OCI-LY1 (cell line): ENCODE measurements around the gene WSCD2.

ENCODE experiments used
- H2AFZ ChIP-seq: fragments of 200-600 bp; sonication (generic), shearing (Covaris generic); 2 replicates; pipeline ENCODE4 v1.6.0; 2014; ENCODE audit warnings: antibody characterized with exemption, mild to moderate bottlenecking, low read length
- H3F3A ChIP-seq: fragments of 200-600 bp; sonication (generic), shearing (Covaris generic); 2 replicates; pipeline ENCODE4 v1.6.0; 2014; ENCODE audit warnings: mild to moderate bottlenecking, antibody characterized with exemption, low read length, moderate library complexity; ENCODE audit not compliant: insufficient read depth
- H3K27ac ChIP-seq: fragments of 200-600 bp; sonication (generic); 2 replicates; pipeline ENCODE4 v1.5.1; 2014; ENCODE audit warnings: low read length, mixed run types, mild to moderate bottlenecking, low read depth; ENCODE audit not compliant: poor library complexity, severe bottlenecking
- H3K27me3 ChIP-seq: fragments of 200-600 bp; sonication (generic); 2 replicates; pipeline ENCODE4 v1.6.0; 2014; ENCODE audit warnings: antibody characterized with exemption, mild to moderate bottlenecking, low read length, moderate library complexity; ENCODE audit not compliant: insufficient read depth
- H3K36me3 ChIP-seq: fragments of 200-600 bp; sonication (generic); 2 replicates; pipeline ENCODE4 v1.6.1; 2014; ENCODE audit warnings: mild to moderate bottlenecking, antibody characterized with exemption, low read length, moderate library complexity, mixed read lengths; ENCODE audit not compliant: insufficient read depth
- H3K4me1 ChIP-seq: fragments of 200-600 bp; sonication (generic); 2 replicates; pipeline ENCODE4 v1.5.1; 2014; ENCODE audit warnings: mild to moderate bottlenecking, low read length, moderate library complexity; ENCODE audit not compliant: insufficient read depth, severe bottlenecking
- H3K4me2 ChIP-seq: fragments of 200-600 bp; sonication (generic), shearing (Covaris generic); 2 replicates; pipeline ENCODE4 v1.6.1; 2014; ENCODE audit warnings: low read length
- H3K4me3 ChIP-seq: fragments of 200-600 bp; sonication (generic); 2 replicates; pipeline ENCODE4 v1.5.1; 2014; ENCODE audit warnings: low read length, low read depth, mild to moderate bottlenecking, mixed read lengths; ENCODE audit not compliant: poor library complexity, severe bottlenecking
- H3K79me2 ChIP-seq: fragments of 200-600 bp; shearing (Covaris generic); 2 replicates; pipeline ENCODE4 v1.6.1; 2016; ENCODE audit warnings: mixed run types, low read length, mixed read lengths; ENCODE audit not compliant: insufficient read depth
- H3K9ac ChIP-seq: fragments of 200-600 bp; sonication (generic), shearing (Covaris generic); 2 replicates; pipeline ENCODE4 v1.6.1; 2014; ENCODE audit warnings: mild to moderate bottlenecking, low read length, mixed read lengths
- H3K9me2 ChIP-seq: fragments of 200-600 bp; sonication (generic), shearing (Covaris generic); 2 replicates; pipeline ENCODE4 v1.6.1; 2014; ENCODE audit warnings: low read depth, mild to moderate bottlenecking, low read length, mixed read lengths
- H3K9me3 ChIP-seq: fragments of 200-600 bp; shearing (Covaris generic); 2 replicates; pipeline ENCODE4 v1.6.1; 2014; ENCODE audit warnings: low read length, mixed read lengths
- H4K20me1 ChIP-seq: fragments of 200-600 bp; sonication (generic), shearing (Covaris generic); 2 replicates; pipeline ENCODE4 v1.6.0; 2016; ENCODE audit warnings: mild to moderate bottlenecking, low read length; ENCODE audit not compliant: insufficient read depth
- CTCF ChIP-seq: fragments of 200-600 bp; sonication (generic), shearing (Covaris generic); IDR thresholded peaks from 2 replicates; pipeline ENCODE4 v1.5.1; 2017; ENCODE audit warnings: mild to moderate bottlenecking, antibody characterized with exemption, low read length, moderate library complexity, mixed read lengths
- EZH2 ChIP-seq: fragments of 200-600 bp; sonication (generic), shearing (Covaris generic); IDR thresholded peaks from 2 replicates; pipeline ENCODE4 v1.8.0; 2017; ENCODE audit warnings: borderline replicate concordance, mixed run types, mild to moderate bottlenecking, antibody characterized with exemption, low read length, moderate library complexity, mixed read lengths

WSCD2 gene

GRCh38 chr12:108116699-108117098, 12.4 kb upstream of the WSCD2 start:
- H3K9ac ChIP-seq, result no peak overlapping the region
- H3K4me3 ChIP-seq, result no peak overlapping the region
- H3K4me2 ChIP-seq, result no peak overlapping the region
- no peak for TF ChIP-seq CTCF
- TF ChIP-seq EZH2, result no peak
- H3K4me1 ChIP-seq, result no peaks in the 10 kb centered on the region
- no peak overlapping the region for H2AFZ ChIP-seq
- H3K9me2 ChIP-seq, result no peaks in the 10 kb centered on the region
- no peaks in the 10 kb centered on the region for H3F3A ChIP-seq
- H3K27me3 ChIP-seq, result no peaks in the 10 kb centered on the region
- no peaks in the 10 kb centered on the region for H3K79me2 ChIP-seq
- no peak overlapping the region for H3K27ac ChIP-seq
- H3K36me3 ChIP-seq, result no peaks in the 10 kb centered on the region
- H3K9me3 ChIP-seq, result no peaks in the 10 kb centered on the region
- no peaks in the 10 kb centered on the region for H4K20me1 ChIP-seq

GRCh38 chr12:108117163-108117849, 11.8 kb upstream of the WSCD2 start:
- Histone ChIP-seq H3K9me2 (no peaks in the 10 kb centered on the region), H3K4me2 (no peak overlapping the region), H3K9me3 (no peaks in the 10 kb centered on the region), H3K9ac (no peak overlapping the region), H4K20me1 (no peaks in the 10 kb centered on the region), H3K36me3 (no peaks in the 10 kb centered on the region), H3F3A (no peaks in the 10 kb centered on the region), H3K27ac (no peak overlapping the region), H3K4me1 (no peaks in the 10 kb centered on the region), H3K79me2 (no peaks in the 10 kb centered on the region), H2AFZ (no peak overlapping the region), H3K27me3 (no peaks in the 10 kb centered on the region), H3K4me3 (no peak overlapping the region)
- TF ChIP-seq EZH2, result no peak
- no peak for TF ChIP-seq CTCF

- TF ChIP-seq EZH2 (no peak), CTCF (no peak)
- Histone ChIP-seq H3K4me3 (no peak overlapping the region), H3K9me3 (no peaks in the 10 kb centered on the region), H3K4me2 (no peak overlapping the region), H2AFZ (no peak overlapping the region), H4K20me1 (no peaks in the 10 kb centered on the region), H3K79me2 (no peaks in the 10 kb centered on the region), H3K9ac (no peak overlapping the region), H3K36me3 (no peaks in the 10 kb centered on the region), H3K27me3 (no peaks in the 10 kb centered on the region), H3K27ac (no peak overlapping the region), H3F3A (no peaks in the 10 kb centered on the region), H3K4me1 (no peaks in the 10 kb centered on the region), H3K9me2 (no peaks in the 10 kb centered on the region)
These were observed 11.2 kb upstream of the WSCD2 start for GRCh38 chr12:108117902-108118301.
